ENCODE measurements around the gene TRIM64.
"Not testable (repeated sequence)": the region's sequence is repeated elsewhere in the genome, so short reads cannot be mapped to it uniquely, and the experiment has no call there.

TRIM64 gene

DNA sequence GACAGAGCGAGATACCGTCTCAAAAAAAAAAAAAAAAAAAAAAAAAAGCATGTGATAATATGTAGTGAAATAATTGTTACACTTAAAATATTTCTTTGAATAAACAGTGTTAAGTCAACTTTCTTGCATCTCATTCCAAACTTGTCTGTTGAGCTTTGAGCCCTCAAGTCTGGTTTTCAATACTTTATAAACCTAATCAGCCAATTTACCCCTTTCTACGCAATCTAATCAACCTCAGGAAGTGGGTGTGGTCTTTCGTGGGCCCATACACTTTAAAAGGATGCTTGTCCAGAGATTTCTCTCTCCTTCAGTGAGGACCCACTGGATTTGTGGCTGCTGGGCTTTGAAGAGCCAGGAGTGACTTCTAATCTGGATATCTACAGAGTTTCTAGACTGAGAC is at the start of gene TRIM64:
TSS of gene TRIM64 (plus strand) at position 301 of the 400 bp plus-strand sequence. CDS start 2,467 bp downstream, outside the sequence.
- DNase-seq (ENCODE audit: low spot score), result not testable (repeated sequence)

- no peak for DNase-seq (ENCODE audit: low spot score)
These were observed 43.6 kb upstream of the TRIM64 start, which contains the start of gene TRIM49D1 for GRCh38 chr11:89922195-89922660. TSS of gene TRIM49D1 (minus strand) at chr11:89922245. CDS start at chr11:89917710, 4,535 bp downstream.

GRCh38 chr11:89923764-89924163 is 42.1 kb upstream of the TRIM64 start, which contains the start of gene TRIM49D2:
TSS of gene TRIM49D2 (plus strand) at chr11:89924064. CDS start at chr11:89926762, 2,698 bp downstream.
- not testable (repeated sequence) for DNase-seq (ENCODE audit: low spot score)

DNA sequence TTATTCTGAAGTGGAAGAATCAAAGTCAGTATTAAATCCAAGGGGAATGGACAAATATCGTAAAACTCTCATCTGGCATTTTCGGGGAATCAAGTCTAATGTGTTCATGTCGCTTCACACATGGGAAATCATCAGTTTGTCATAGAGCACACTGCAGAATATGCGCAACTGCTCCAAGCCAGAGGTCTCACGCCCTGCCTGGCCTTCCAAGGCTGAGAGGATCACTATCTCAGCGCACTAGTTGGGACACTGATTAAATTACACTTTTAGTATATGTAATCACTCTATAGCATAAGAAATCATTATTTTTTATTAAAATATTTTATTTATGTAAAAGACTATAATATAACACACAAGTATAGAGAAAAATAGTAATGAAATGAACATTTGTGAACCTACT is 5.0 kb upstream of the TRIM64 start:
- DNase-seq (ENCODE audit: low spot score), result not testable (repeated sequence)
